ENCODE data around the gene ZNF662.

DNA sequence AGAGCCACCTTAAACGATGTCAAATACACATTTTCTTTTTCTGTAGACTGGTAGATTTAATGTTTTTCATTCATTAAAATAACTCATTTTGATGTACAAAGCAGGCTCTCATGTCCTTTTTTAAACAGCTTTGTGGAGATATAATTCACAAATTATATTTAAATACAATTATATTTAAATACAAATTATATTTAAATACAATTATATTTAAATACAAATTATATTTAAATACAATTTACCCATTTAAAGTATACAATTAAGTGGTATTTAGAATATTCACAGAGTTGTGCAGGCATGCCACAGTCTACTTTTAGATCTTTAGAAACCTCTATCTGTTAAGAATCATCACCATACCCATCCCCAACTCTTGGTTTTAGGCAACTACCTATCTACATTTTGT, 36.8 kb downstream of the ZNF662 start:
- TF ChIP-seq POLR2A (IDR thresholded peaks at IDR 0.05) (no peak), POLR2AphosphoS5 (IDR thresholded peaks at IDR 0.05) (no peak), EP300 (IDR thresholded peaks at IDR 0.05) (no peak)
- TF ChIP-seq, protein P1, sequence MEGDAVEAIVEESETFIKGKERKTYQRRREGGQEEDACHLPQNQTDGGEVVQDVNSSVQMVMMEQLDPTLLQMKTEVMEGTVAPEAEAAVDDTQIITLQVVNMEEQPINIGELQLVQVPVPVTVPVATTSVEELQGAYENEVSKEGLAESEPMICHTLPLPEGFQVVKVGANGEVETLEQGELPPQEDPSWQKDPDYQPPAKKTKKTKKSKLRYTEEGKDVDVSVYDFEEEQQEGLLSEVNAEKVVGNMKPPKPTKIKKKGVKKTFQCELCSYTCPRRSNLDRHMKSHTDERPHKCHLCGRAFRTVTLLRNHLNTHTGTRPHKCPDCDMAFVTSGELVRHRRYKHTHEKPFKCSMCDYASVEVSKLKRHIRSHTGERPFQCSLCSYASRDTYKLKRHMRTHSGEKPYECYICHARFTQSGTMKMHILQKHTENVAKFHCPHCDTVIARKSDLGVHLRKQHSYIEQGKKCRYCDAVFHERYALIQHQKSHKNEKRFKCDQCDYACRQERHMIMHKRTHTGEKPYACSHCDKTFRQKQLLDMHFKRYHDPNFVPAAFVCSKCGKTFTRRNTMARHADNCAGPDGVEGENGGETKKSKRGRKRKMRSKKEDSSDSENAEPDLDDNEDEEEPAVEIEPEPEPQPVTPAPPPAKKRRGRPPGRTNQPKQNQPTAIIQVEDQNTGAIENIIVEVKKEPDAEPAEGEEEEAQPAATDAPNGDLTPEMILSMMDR (IDR thresholded peaks at IDR 0.05), result no peak

All from stomach (tissue), 4 donors.